Kidney epithelial cell (primary cell): ENCODE data around the gene TBC1D5. TPM values are rescaled to one million over a fixed set of nuclear protein-coding genes. Genes with fewer than 3 reads are reported as not detected.
"Not testable (repeated sequence)": the region's sequence is repeated elsewhere in the genome, so short reads cannot be mapped to it uniquely, and the experiment has no call there.

Source experiments
- DNase-seq: peaks from one replicate; pipeline ENCODE4 v3.0.0-alpha.2; 2010; ENCODE audit warnings: low read depth
- H3K27me3 ChIP-seq: 2 replicates; pipeline ENCODE4 v1.6.0; 2011; ENCODE audit warnings: low read length; ENCODE audit not compliant: control insufficient read depth, insufficient read depth
- H3K36me3 ChIP-seq: 2 replicates; pipeline ENCODE4 v1.5.1; 2011; ENCODE audit warnings: low read length; ENCODE audit not compliant: control insufficient read depth, insufficient read depth
- H3K4me3 ChIP-seq: 2 replicates; pipeline ENCODE4 v1.5.1; 2011; ENCODE audit warnings: low read depth, mild to moderate bottlenecking, control low read depth, low read length
- total RNA-seq: library from RNA; depleted of rRNA; stranded (reverse); fragments of >200 nt; gene quantifications from 2 replicates; pipeline ENCODE4 v1.2.3, GENCODE V29; 2015
- TF ChIP-seq, protein P1 (sequence below): IDR thresholded peaks from 2 replicates; pipeline ENCODE4 v1.5.1; 2011; ENCODE audit warnings: mild to moderate bottlenecking, moderate library complexity, low read length, control low read depth, inconsistent platforms; ENCODE audit not compliant: insufficient read depth, poor library complexity, severe bottlenecking

Gene TBC1D5
- total RNA-seq, 1 donor from 2014 or later: 100 TPM

GRCh38 chr3:17402442-17402841, 340.0 kb downstream of the TBC1D5 start:
- DNase-seq: no peak
- H3K4me3 ChIP-seq: no peak overlapping the region
- TF ChIP-seq, protein P1, sequence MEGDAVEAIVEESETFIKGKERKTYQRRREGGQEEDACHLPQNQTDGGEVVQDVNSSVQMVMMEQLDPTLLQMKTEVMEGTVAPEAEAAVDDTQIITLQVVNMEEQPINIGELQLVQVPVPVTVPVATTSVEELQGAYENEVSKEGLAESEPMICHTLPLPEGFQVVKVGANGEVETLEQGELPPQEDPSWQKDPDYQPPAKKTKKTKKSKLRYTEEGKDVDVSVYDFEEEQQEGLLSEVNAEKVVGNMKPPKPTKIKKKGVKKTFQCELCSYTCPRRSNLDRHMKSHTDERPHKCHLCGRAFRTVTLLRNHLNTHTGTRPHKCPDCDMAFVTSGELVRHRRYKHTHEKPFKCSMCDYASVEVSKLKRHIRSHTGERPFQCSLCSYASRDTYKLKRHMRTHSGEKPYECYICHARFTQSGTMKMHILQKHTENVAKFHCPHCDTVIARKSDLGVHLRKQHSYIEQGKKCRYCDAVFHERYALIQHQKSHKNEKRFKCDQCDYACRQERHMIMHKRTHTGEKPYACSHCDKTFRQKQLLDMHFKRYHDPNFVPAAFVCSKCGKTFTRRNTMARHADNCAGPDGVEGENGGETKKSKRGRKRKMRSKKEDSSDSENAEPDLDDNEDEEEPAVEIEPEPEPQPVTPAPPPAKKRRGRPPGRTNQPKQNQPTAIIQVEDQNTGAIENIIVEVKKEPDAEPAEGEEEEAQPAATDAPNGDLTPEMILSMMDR: no peak

GRCh38 chr3:17401912-17402311, 340.5 kb downstream of the TBC1D5 start:
- no peak overlapping the region for H3K4me3 ChIP-seq
- no peaks in the 10 kb centered on the region for H3K36me3 ChIP-seq
- TF ChIP-seq, protein P1: no peak
- H3K27me3 ChIP-seq: no peaks in the 10 kb centered on the region
- DNase-seq: no peak

More at GRCh38 chr3:17402442-17402841, 340.0 kb downstream of the TBC1D5 start:
- no peaks in the 10 kb centered on the region for H3K36me3 ChIP-seq
- H3K27me3 ChIP-seq: no peaks in the 10 kb centered on the region

DNA sequence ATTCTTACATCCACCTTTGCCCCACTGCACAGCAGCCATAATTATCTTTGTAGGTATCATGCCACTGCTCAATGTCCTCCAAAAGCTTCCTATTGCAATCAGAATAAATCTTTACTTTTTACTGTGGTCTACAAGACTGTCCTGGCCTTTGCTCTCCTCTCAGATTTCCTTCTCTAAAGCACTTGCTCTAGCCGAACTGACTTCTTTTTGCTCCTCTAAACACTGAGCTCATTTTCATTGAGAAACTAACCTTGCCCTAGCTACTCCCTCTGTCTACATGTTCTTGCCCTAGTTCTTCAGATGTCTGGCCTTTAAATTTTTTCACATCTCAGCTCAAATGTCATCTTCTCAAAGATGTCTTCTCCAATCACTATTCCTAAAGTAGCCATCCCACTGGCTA, 342.8 kb downstream of the TBC1D5 start:
- DNase-seq: no peak
- TF ChIP-seq, protein P1: no peak
- H3K36me3 ChIP-seq: no peaks in the 10 kb centered on the region
- H3K27me3 ChIP-seq: no peaks in the 10 kb centered on the region
- no peak overlapping the region for H3K4me3 ChIP-seq

- no peak for DNase-seq
- TF ChIP-seq, protein P1: no peak
These were observed 343.4 kb downstream of the TBC1D5 start for GRCh38 chr3:17398959-17399551.

DNA sequence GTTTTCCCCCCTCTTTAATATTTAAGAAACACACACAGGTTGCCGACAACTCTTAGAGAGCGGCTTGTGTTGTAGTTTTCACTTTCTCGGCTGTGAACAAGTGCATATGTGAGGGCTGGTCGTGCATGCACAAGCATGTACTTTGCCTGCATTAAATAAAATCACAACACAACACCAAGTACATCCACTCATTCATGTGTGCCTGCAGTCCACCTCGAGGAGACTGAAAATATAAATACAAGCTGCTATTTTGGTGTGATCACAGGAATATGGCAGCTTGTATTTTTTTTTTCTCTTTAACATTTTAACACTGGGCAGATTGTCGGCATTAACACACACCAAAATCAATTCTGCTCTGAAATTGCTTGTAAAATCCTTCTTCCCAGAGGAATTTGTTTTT, 346.4 kb downstream of the TBC1D5 start:
- no peak for DNase-seq
- H3K27me3 ChIP-seq: no peaks in the 10 kb centered on the region
- H3K4me3 ChIP-seq: no peak overlapping the region
- H3K36me3 ChIP-seq: no peaks in the 10 kb centered on the region
- TF ChIP-seq, protein P1: no peak

More at GRCh38 chr3:17398959-17399551, 343.4 kb downstream of the TBC1D5 start:
- no peaks in the 10 kb centered on the region for H3K27me3 ChIP-seq
- H3K36me3 ChIP-seq: no peaks in the 10 kb centered on the region
- H3K4me3 ChIP-seq: no peak overlapping the region

- no peaks in the 10 kb centered on the region for H3K36me3 ChIP-seq
- TF ChIP-seq, protein P1: no peak
- H3K27me3 ChIP-seq: no peaks in the 10 kb centered on the region
- no peak for DNase-seq
- no peak overlapping the region for H3K4me3 ChIP-seq
These were observed 347.8 kb downstream of the TBC1D5 start for GRCh38 chr3:17394541-17395155.

DNA sequence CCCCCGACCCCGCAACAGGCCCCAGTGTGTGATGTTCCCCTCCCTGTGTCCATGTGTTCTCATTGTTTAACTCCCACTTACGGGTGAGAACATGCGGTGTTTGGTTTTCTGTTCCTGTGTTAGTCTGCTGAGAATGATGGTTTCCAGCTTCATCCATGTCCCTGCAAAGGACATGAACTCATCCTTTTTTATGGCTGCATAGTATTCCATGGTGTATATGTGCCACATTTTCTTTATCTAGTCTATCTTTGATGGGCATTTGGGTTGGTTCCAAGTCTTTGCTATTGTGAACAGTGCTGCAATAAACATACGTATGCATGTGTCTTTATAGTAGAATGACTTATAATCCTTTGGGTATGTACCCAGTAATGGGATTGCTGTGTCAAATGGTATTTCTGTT, 349.9 kb downstream of the TBC1D5 start:
- not testable (repeated sequence) for DNase-seq, H3K36me3 ChIP-seq, H3K4me3 ChIP-seq, H3K27me3 ChIP-seq
